MM.1S (cell line): ENCODE measurements around the gene CPSF3.

Source experiments
- DNase-seq: peaks from one replicate; pipeline ENCODE4 v3.0.0-alpha.2; 2015
- H2AFZ ChIP-seq: fragments of 300-600 bp; sonication (generic); 2 replicates; pipeline ENCODE4 v1.6.0; 2016; ENCODE audit warnings: antibody characterized with exemption, low read length
- H3F3A ChIP-seq: fragments of 300-600 bp; sonication (generic); 2 replicates; pipeline ENCODE4 v1.6.1; 2016; ENCODE audit warnings: mild to moderate bottlenecking, antibody characterized with exemption, low read length, moderate library complexity, mixed read lengths; ENCODE audit not compliant: insufficient read depth
- H3K27ac ChIP-seq: fragments of 300-600 bp; sonication (generic); 2 replicates; pipeline ENCODE4 v1.5.1; 2016; ENCODE audit warnings: mild to moderate bottlenecking, low read length
- H3K27me3 ChIP-seq: fragments of 300-600 bp; sonication (generic); replicated peaks from 2 replicates; pipeline ENCODE4 v1.6.0; 2016; ENCODE audit warnings: low read length; ENCODE audit not compliant: insufficient read depth
- H3K36me3 ChIP-seq: fragments of 300-600 bp; sonication (generic); replicated peaks from 2 replicates; pipeline ENCODE4 v1.6.1; 2016; ENCODE audit warnings: mild to moderate bottlenecking, low read length, mixed read lengths; ENCODE audit not compliant: insufficient read depth
- H3K4me1 ChIP-seq: fragments of 300-600 bp; sonication (generic); 2 replicates; pipeline ENCODE4 v1.6.1; 2016; ENCODE audit warnings: low read length, mixed read lengths
- H3K4me2 ChIP-seq: fragments of 300-600 bp; sonication (generic); 2 replicates; pipeline ENCODE4 v1.6.0; 2016; ENCODE audit warnings: low read depth, low read length
- H3K4me3 ChIP-seq: fragments of 300-600 bp; sonication (generic); 2 replicates; pipeline ENCODE4 v1.5.1; 2016; ENCODE audit warnings: low read length, mixed read lengths
- H3K79me2 ChIP-seq: fragments of 300-600 bp; sonication (generic); 2 replicates; pipeline ENCODE4 v1.6.1; 2016; ENCODE audit warnings: mixed run types, low read length, mixed read lengths
- H3K9ac ChIP-seq: fragments of 300-600 bp; sonication (generic); 2 replicates; pipeline ENCODE4 v1.6.1; 2016; ENCODE audit warnings: low read length, mixed read lengths
- H3K9me2 ChIP-seq: fragments of 300-600 bp; sonication (generic); replicated peaks from 2 replicates; pipeline ENCODE4 v1.6.1; 2016; ENCODE audit warnings: mild to moderate bottlenecking, low read length, mixed read lengths; ENCODE audit not compliant: insufficient read depth
- H3K9me3 ChIP-seq: fragments of 300-600 bp; sonication (generic); replicated peaks from 2 replicates; pipeline ENCODE4 v1.6.1; 2016; ENCODE audit warnings: mild to moderate bottlenecking, low read length, mixed read lengths; ENCODE audit not compliant: insufficient read depth
- H4K20me1 ChIP-seq: fragments of 300-600 bp; sonication (generic); 2 replicates; pipeline ENCODE4 v1.6.1; 2016; ENCODE audit warnings: mild to moderate bottlenecking, low read length, moderate library complexity, mixed read lengths; ENCODE audit not compliant: insufficient read depth
- EZH2 ChIP-seq: fragments of 300-600 bp; sonication (generic); optimal IDR thresholded peaks from 2 replicates; pipeline ENCODE3; 2017; ENCODE audit warnings: low read depth, mild to moderate bottlenecking, antibody characterized with exemption, low read length, mixed read lengths
- EZH2phosphoT487 ChIP-seq: fragments of 300-600 bp; sonication (generic); IDR thresholded peaks from 2 replicates; pipeline ENCODE4 v1.6.1; 2018; ENCODE audit warnings: antibody characterized with exemption, low read length
- TF ChIP-seq, protein P1 (sequence below): fragments of 300-600 bp; sonication (generic); IDR thresholded peaks from 2 replicates; pipeline ENCODE4 v1.5.1; 2016; ENCODE audit warnings: antibody characterized with exemption, low read length, mixed read lengths

CPSF3 gene

GRCh38 chr2:9466147-9466683 is 42.8 kb downstream of the CPSF3 start:
- DNase-seq, result no peak
- TF ChIP-seq, protein P1, sequence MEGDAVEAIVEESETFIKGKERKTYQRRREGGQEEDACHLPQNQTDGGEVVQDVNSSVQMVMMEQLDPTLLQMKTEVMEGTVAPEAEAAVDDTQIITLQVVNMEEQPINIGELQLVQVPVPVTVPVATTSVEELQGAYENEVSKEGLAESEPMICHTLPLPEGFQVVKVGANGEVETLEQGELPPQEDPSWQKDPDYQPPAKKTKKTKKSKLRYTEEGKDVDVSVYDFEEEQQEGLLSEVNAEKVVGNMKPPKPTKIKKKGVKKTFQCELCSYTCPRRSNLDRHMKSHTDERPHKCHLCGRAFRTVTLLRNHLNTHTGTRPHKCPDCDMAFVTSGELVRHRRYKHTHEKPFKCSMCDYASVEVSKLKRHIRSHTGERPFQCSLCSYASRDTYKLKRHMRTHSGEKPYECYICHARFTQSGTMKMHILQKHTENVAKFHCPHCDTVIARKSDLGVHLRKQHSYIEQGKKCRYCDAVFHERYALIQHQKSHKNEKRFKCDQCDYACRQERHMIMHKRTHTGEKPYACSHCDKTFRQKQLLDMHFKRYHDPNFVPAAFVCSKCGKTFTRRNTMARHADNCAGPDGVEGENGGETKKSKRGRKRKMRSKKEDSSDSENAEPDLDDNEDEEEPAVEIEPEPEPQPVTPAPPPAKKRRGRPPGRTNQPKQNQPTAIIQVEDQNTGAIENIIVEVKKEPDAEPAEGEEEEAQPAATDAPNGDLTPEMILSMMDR, result no peak
- no peaks in the 10 kb centered on the region for H3K9me3 ChIP-seq

GRCh38 chr2:9467687-9468086 is 44.2 kb downstream of the CPSF3 start:
- Histone ChIP-seq H4K20me1 (no peaks in the 10 kb centered on the region), H3K79me2 (no peaks in the 10 kb centered on the region), H3K36me3 (no peaks in the 10 kb centered on the region)

More at GRCh38 chr2:9466147-9466683, 42.8 kb downstream of the CPSF3 start:
- Histone ChIP-seq H3K36me3 (no peaks in the 10 kb centered on the region), H4K20me1 (no peaks in the 10 kb centered on the region), H3K27me3 (no peaks in the 10 kb centered on the region), H2AFZ (no peak overlapping the region), H3F3A (no peaks in the 10 kb centered on the region), H3K79me2 (no peaks in the 10 kb centered on the region), H3K9ac (no peak overlapping the region), H3K4me3 (no peak overlapping the region), H3K4me1 (no peaks in the 10 kb centered on the region), H3K27ac (no peak overlapping the region), H3K9me2 (no peaks in the 10 kb centered on the region), H3K4me2 (no peak overlapping the region)

GRCh38 chr2:9471206-9471605 is 47.8 kb downstream of the CPSF3 start:
- Histone ChIP-seq H3K27ac (no peak overlapping the region), H3K9me3 (no peaks in the 10 kb centered on the region), H3K4me2 (no peak overlapping the region), H3K27me3 (no peaks in the 10 kb centered on the region), H3K4me1 (no peaks in the 10 kb centered on the region), H3K36me3 (no peaks in the 10 kb centered on the region), H3F3A (0 out of 2 replicates have a peak, but pooled peaks cover 10% of the 10 kb centered on the region), H3K9me2 (no peaks in the 10 kb centered on the region), H3K4me3 (no peak overlapping the region), H2AFZ (no peak overlapping the region), H3K79me2 (no peaks in the 10 kb centered on the region), H4K20me1 (no peaks in the 10 kb centered on the region), H3K9ac (no peak overlapping the region)
- TF ChIP-seq, protein P1, result no peak
- TF ChIP-seq EZH2, result no peak
- TF ChIP-seq EZH2phosphoT487, result no peak
- no peak for DNase-seq

More at GRCh38 chr2:9467687-9468086, 44.2 kb downstream of the CPSF3 start:
- H3K4me3 ChIP-seq, result no peak overlapping the region
- H3K9me3 ChIP-seq, result no peaks in the 10 kb centered on the region
- TF ChIP-seq EZH2, result no peak
- TF ChIP-seq EZH2phosphoT487, result no peak
- TF ChIP-seq, protein P1, result no peak
- no peaks in the 10 kb centered on the region for H3K27me3 ChIP-seq
- no peaks in the 10 kb centered on the region for H3K4me1 ChIP-seq
- H3K9ac ChIP-seq, result no peak overlapping the region
- no peak overlapping the region for H3K27ac ChIP-seq
- H3K9me2 ChIP-seq, result no peaks in the 10 kb centered on the region
- 0 out of 2 replicates have a peak, but pooled peaks cover 4% of the 10 kb centered on the region for H3F3A ChIP-seq
- no peak for DNase-seq
- H2AFZ ChIP-seq, result no peak overlapping the region
- H3K4me2 ChIP-seq, result no peak overlapping the region
